Prostate gland (tissue), 2 donors: Measurements from ENCODE around the gene TMEM69.

Experiments used
- CTCF ChIP-seq, 4 experiments: fragments of 200-600 bp in 2 of 4; fragments of 450-650 bp in 2 of 4; sonication (generic) in 2 of 4; IDR thresholded peaks; 1 replicate in 3 of 4; 2 replicates in 1 of 4; pipeline ENCODE4 v1.5.1; 2016 to 2019; ENCODE audit warnings: antibody characterized with exemption in 4 of 4, mild to moderate bottlenecking in 2 of 4, moderate library complexity in 2 of 4
- POLR2A ChIP-seq: fragments of 450-650 bp; IDR thresholded peaks from one replicate; pipeline ENCODE4 v1.6.1; 2016; ENCODE audit warnings: antibody characterized with exemption, mild to moderate bottlenecking
- POLR2AphosphoS5 ChIP-seq: sonication (generic); formaldehyde crosslinking; IDR thresholded peaks from one replicate; pipeline ENCODE4 v1.6.1; 2017; ENCODE audit warnings: antibody characterized with exemption

GRCh38 chr1:45685308-45686014 is 2.5 kb upstream of the TMEM69 start:
- no peak for TF ChIP-seq CTCF (IDR thresholded peaks at IDR 0.05)
- no peak for TF ChIP-seq POLR2A
- no peak for TF ChIP-seq POLR2AphosphoS5
